Stimulated activated CD8-positive, alpha-beta memory T cell treated with anti-CD3 and anti-CD28 coated beads, Interleukin-2, amount 100 ng/mL, for 48 hours (primary cell): ENCODE measurements around the gene ZNF697.

ENCODE experiments used
- DNase-seq, 2 donors: peaks; one replicate each; pipeline ENCODE4 v3.0.0-alpha.2; 2020; ENCODE audit warnings: low read depth in 2 of 2

The ZNF697 gene

GRCh38 chr1:119662034-119662437 is 14.0 kb upstream of the ZNF697 start:
- DNase-seq: no peak

DNA sequence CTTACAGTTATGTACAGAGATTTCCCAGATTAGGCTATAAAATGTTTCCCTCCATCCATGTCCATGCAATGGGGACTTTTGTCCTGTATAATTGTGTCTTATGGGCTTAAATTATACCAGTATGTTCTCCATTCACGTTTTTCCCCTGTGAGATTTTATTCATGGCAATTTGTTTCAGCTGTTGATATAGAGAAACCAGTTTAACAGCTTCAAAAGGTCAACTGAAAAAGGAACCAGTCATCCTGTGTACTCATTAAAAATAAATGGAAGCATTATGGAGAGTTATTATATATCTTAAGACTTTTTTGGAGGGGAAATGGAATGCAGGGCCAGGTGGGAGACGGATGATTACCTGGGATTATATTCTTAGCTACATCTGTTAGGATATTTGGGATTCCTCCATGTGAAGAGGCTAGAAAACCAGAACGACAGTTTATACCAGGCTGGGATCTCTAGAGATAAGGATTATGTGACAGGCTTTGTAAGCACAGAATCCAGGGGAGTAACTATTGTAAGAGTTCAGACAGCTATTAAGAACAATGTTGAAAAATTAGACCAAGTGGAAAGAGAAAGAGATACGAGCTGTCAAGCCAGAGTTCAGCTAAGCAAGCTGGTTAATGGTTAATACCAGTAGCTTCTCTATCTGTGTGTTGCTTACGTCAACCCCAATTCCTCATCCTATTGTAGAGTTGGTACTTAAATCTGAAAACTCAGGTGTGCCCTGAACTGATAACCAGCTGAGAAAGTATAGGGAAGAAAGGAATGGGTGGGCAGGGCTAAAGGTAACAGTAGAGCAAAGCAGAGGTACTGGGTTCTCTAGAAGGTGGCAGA is 12.4 kb upstream of the ZNF697 start:
- DNase-seq: no peak

- no peak for DNase-seq
Observed at GRCh38 chr1:119659628-119660027, 11.6 kb upstream of the ZNF697 start.

DNA sequence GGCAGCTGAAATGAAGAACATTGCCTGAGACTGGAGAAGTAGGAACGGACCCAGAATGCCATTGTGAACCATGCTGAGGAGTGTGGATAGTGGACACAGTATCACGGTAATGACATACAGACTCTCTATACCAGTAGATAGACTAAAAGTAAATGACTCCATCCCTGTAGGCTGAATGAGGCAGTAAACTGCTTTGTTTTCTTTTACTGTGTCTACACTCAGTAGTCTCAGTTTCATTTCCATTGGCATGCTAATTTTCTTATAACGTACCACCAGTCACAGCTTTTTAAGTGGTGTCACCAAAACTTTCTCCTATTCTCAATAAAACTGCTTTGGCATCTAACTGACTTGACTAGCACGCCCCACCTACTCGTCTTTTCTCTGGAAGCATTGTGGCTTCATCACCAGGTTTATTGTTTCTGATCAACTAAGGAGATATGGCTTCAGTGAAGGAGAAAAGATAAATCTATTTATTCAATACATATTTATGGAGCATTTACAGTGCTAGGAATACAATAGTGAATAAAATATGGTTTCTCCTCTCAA is 8.4 kb upstream of the ZNF697 start:
- no peak for DNase-seq

- no peak for DNase-seq
Observed at GRCh38 chr1:119655154-119655553, 7.1 kb upstream of the ZNF697 start.

GRCh38 chr1:119653839-119654170 is 5.7 kb upstream of the ZNF697 start:
- no peak for DNase-seq

DNA sequence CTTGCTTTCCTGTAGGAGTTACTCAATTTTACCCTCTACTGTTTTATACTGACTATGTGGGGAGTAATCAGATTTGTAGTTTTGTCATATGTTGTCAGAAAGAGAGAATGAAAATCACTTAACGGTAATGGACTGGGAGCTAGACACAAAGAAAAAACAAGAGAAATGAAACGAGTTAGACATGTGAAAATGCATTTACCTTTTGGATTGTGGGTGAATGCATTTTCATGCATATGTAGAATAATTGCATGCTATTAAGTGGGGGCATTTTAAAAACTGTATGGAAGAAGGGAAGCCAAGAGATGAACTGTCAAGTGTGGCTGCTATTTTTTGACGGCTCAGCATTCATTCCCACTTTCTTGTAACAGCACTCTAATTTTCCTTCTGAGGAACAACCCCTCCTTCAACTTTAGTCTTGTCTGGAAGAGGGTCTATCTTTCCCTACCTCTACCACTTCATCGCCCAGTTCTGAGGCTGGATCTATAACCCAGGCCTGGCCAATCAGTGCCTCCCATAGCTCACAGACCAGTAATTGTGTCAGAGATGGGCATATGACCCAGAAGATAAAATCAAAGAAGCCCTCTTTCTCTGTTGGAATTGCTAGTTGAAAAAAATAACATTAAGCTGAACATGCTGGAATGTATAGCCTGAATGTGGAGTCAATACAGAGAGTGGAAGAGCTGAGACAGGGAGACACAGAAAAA is 5.2 kb upstream of the ZNF697 start:
- DNase-seq: no peak

DNA sequence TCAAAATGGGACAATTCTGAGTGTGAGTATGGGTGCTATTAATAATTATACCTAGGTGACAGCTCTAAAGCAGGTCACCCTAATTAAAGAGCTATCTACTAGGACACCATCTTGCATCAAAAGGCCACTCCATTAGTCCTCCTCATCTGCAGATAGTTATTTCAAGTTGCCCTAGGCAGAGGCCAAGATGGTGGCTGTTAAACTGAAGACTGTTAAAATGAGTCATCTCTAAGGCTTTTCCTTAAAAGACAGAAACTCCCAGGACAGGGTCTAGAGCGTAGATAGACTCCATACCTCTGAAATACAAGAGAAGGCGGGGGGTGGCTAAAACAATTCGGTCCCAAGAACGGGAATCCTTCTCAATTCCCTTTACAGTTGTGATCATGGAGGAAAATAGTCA is 4.5 kb upstream of the ZNF697 start:
- DNase-seq: no peak

GRCh38 chr1:119651641-119652040 is 3.6 kb upstream of the ZNF697 start:
- DNase-seq: no peak

DNA sequence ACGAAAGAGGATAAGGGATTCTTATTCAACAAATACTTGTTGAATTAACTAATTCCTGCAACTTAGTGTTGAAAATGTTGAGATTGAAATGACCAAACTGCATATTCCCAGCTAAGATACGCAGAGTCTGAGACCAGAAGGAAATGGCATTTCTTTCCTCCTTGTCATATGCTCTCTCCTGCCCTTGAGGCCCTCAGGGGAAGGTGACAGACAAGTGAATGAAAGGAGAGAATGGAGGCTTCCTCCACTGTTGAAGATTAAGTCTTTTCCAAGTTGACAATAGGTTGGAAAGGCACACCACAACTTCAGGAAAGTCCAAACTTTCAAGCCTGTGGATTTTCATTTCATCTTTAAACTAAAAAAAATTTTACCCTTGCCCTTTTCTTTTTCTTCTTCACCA is 3.1 kb upstream of the ZNF697 start:
- no peak for DNase-seq

GRCh38 chr1:119648620-119649004 is 546 bp upstream of the ZNF697 start:
- no peak for DNase-seq

GRCh38 chr1:119647228-119647733 is 785 bp downstream of the ZNF697 start:
- no peak for DNase-seq

GRCh38 chr1:119646521-119647227 is 1.4 kb downstream of the ZNF697 start:
- DNase-seq: no peak

DNA sequence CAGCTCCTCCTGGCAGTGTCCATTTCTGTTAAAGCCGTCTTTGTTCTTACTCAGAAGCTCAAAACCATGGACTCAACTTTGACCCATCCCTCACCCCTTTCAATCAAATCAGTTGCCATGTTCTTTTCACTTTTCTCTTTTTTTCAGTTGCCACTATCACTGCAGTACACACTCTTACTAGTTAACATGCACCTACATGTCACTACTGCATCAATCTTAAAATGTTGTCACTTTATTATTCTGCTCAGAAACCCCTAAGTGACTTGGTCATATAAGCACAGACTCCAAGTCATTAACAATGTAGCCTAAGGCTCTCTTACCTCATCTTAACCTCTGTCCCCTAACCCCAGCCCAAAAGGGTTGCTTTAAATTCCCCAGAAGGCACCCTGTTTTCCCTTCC is 9.0 kb downstream of the ZNF697 start:
- DNase-seq: no peak

DNA sequence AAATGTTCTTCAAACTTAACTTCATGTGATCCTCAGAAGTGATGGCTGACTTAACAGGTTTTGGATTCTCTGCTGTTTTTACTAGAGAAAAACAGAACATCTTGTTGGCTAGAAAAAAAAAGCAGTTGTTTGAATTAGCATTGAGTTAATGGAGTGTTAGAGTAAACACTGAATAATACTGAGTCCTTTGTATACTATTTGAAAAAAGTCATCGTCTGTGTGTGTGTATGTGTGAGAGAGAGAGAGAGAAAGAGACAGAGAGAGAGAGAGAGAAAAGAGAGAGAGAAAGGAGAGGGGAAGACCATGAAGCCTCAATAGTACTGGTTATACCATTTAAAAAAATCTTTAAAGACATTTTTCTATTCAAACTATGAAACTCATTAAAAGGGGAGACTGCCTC is 10.4 kb downstream of the ZNF697 start:
- DNase-seq: no peak

GRCh38 chr1:119636491-119637089 is 11.5 kb downstream of the ZNF697 start:
- DNase-seq: no peak

GRCh38 chr1:119635811-119636390 is 12.2 kb downstream of the ZNF697 start:
- no peak for DNase-seq

- no peak for DNase-seq
Observed at GRCh38 chr1:119634016-119634415, 14.1 kb downstream of the ZNF697 start.

- no peak for DNase-seq
Observed at GRCh38 chr1:119633575-119633974, 14.5 kb downstream of the ZNF697 start.

GRCh38 chr1:119632841-119633240 is 15.2 kb downstream of the ZNF697 start:
- DNase-seq: no peak

DNA sequence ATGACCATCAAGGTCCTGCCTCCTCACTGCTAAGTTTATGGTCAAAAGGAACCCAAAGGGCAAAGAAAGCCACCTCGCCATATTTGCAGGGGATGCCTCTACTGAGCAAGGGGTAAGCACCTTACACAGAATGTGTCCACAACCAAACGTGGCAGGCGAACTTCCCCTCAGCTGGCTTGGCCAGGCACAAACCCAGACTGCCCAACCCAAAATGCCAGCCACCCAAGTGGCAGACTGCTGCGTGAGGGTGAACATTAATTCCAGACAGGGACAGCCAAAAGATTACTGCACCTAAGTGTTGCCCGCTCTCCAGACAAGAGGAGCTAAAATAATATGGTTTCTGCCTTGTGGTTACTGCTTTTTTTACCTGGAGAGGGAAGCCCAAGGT is 16.0 kb downstream of the ZNF697 start:
- DNase-seq: no peak
